Measurements from ENCODE around the gene GPR65. TPM values are rescaled to one million over a fixed set of nuclear protein-coding genes. Genes with fewer than 3 reads are reported as not detected.

The GPR65 gene
- total RNA-seq, 1 donor from 2014 or later = 13.4 TPM

- Histone ChIP-seq H3K4me3 (peak overlapping the region; percentile 6), H3K9me3 (no peaks in the 10 kb centered on the region), H3K4me1 (no peaks in the 10 kb centered on the region), H3K36me3 (no peaks in the 10 kb centered on the region), H3K27me3 (ENCODE audit: low read depth) (no peaks in the 10 kb centered on the region), H3K27ac (no peak overlapping the region)
- intact Hi-C loops (cut with DNase I) = no loop called here
- ATAC-seq (no peak), DNase-seq (no peak)
- TF ChIP-seq CTCF (IDR thresholded peaks at IDR 0.05) = no peak
These were observed 34.3 kb downstream of the GPR65 start for GRCh38 chr14:88039197-88039596.

GRCh38 chr14:88040146-88040545, 35.2 kb downstream of the GPR65 start:
- ATAC-seq (no peak), DNase-seq (no peak)
- Histone ChIP-seq H3K9me3 (no peaks in the 10 kb centered on the region), H3K27ac (no peak overlapping the region), H3K27me3 (ENCODE audit: low read depth) (no peaks in the 10 kb centered on the region), H3K36me3 (no peaks in the 10 kb centered on the region), H3K4me3 (peak overlapping the region; percentile 8), H3K4me1 (no peaks in the 10 kb centered on the region)
- TF ChIP-seq CTCF (IDR thresholded peaks at IDR 0.05) = no peak
- intact Hi-C loops (cut with DNase I) = no loop called here

GRCh38 chr14:88043529-88044443, 38.9 kb downstream of the GPR65 start:
- no peak for ATAC-seq

GRCh38 chr14:88044444-88044758, 39.5 kb downstream of the GPR65 start:
- intact Hi-C loops (cut with DNase I) = no loop called here
- Histone ChIP-seq H3K4me3 (no peak overlapping the region), H3K4me1 (peaks cover 5% of the 10 kb centered on the region), H3K36me3 (no peaks in the 10 kb centered on the region), H3K27me3 (ENCODE audit: low read depth) (no peaks in the 10 kb centered on the region), H3K9me3 (no peaks in the 10 kb centered on the region), H3K27ac (no peak overlapping the region)
- ATAC-seq (no peak), DNase-seq (no peak)
- TF ChIP-seq CTCF (IDR thresholded peaks at IDR 0.05) = no peak

More at GRCh38 chr14:88043529-88044443, 38.9 kb downstream of the GPR65 start:
- H3K36me3 ChIP-seq = no peaks in the 10 kb centered on the region
- H3K9me3 ChIP-seq = no peaks in the 10 kb centered on the region
- H3K4me3 ChIP-seq = no peak overlapping the region
- no peak for TF ChIP-seq CTCF (IDR thresholded peaks at IDR 0.05)
- DNase-seq = no peak
- no peak overlapping the region for H3K27ac ChIP-seq
- intact Hi-C loops (cut with DNase I) = no loop called here
- no peaks in the 10 kb centered on the region for H3K27me3 ChIP-seq (ENCODE audit: low read depth)
- peaks cover 4% of the 10 kb centered on the region for H3K4me1 ChIP-seq

- DNase-seq = no peak
- intact Hi-C loops (cut with DNase I) = no loop called here
- Histone ChIP-seq H3K9me3 (no peaks in the 10 kb centered on the region), H3K27ac (peak overlapping the region; percentile 60), H3K4me3 (no peak overlapping the region), H3K27me3 (ENCODE audit: low read depth) (no peaks in the 10 kb centered on the region), H3K36me3 (no peaks in the 10 kb centered on the region), H3K4me1 (peaks cover 5% of the 10 kb centered on the region)
- ATAC-seq = peak; percentile 69 to 71
- no peak for TF ChIP-seq CTCF (IDR thresholded peaks at IDR 0.05)
These were observed 40.0 kb downstream of the GPR65 start for GRCh38 chr14:88044776-88045446.
